ENCODE measurements around the gene TRIM31.

Gene TRIM31

DNA sequence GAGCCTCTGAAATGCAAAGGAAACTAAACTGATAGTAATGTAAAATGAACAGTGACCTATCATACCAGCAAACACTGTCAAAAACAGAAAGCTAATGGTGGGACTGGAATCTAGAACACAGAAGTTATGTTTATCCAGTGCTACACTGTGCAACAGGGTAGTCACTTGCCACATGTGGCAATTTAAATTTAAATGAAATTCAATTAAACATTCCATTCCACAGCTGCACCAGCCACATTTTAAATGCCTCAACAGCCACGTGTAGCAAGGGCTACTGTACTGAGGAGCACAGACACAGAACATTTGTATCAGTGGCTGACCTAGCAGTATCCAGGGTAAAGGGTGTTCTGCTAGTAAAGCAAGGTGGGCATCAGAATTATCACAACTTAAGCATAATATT is 57.4 kb downstream of the TRIM31 start:
- TF ChIP-seq EZH2phosphoT487 (IDR thresholded peaks at IDR 0.05; ENCODE audit: borderline replicate concordance, low read length) = no peak
- TF ChIP-seq, protein P1, sequence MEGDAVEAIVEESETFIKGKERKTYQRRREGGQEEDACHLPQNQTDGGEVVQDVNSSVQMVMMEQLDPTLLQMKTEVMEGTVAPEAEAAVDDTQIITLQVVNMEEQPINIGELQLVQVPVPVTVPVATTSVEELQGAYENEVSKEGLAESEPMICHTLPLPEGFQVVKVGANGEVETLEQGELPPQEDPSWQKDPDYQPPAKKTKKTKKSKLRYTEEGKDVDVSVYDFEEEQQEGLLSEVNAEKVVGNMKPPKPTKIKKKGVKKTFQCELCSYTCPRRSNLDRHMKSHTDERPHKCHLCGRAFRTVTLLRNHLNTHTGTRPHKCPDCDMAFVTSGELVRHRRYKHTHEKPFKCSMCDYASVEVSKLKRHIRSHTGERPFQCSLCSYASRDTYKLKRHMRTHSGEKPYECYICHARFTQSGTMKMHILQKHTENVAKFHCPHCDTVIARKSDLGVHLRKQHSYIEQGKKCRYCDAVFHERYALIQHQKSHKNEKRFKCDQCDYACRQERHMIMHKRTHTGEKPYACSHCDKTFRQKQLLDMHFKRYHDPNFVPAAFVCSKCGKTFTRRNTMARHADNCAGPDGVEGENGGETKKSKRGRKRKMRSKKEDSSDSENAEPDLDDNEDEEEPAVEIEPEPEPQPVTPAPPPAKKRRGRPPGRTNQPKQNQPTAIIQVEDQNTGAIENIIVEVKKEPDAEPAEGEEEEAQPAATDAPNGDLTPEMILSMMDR (IDR thresholded peaks at IDR 0.05; ENCODE audit: low read depth, low read length, poor library complexity, severe bottlenecking) = no peak
- no peaks in the 10 kb centered on the region for H3K9me3 ChIP-seq (ENCODE audit: control insufficient read depth, insufficient read depth, low read length)
- H3K27ac ChIP-seq (ENCODE audit: low read depth, low read length) = no peak overlapping the region
- peaks cover 40% of the 10 kb centered on the region for H3K36me3 ChIP-seq (ENCODE audit: control insufficient read depth, low read length)
- peaks cover 10% of the 10 kb centered on the region for H3K4me1 ChIP-seq (ENCODE audit: control insufficient read depth, low read length)
- no peak overlapping the region for H3K4me2 ChIP-seq (ENCODE audit: low read length)
- H3F3A ChIP-seq (ENCODE audit: control insufficient read depth, insufficient read depth) = no peaks in the 10 kb centered on the region; the same call in 1 of the 2 replicates
- H3K4me3 ChIP-seq (ENCODE audit: low read length) = no peak overlapping the region
- peaks cover 15% of the 10 kb centered on the region for H3K79me2 ChIP-seq (ENCODE audit: control insufficient read depth, low read length)
- H3K9me2 ChIP-seq (replicated peaks; ENCODE audit: control insufficient read depth, low read length) = no peaks in the 10 kb centered on the region
- no peaks in the 10 kb centered on the region for H3K27me3 ChIP-seq (ENCODE audit: control insufficient read depth, low read length)
- H4K20me1 ChIP-seq (ENCODE audit: control insufficient read depth, insufficient read depth, low read depth, low read length) = no peaks in the 10 kb centered on the region; the same call in 1 of the 2 replicates

DNA sequence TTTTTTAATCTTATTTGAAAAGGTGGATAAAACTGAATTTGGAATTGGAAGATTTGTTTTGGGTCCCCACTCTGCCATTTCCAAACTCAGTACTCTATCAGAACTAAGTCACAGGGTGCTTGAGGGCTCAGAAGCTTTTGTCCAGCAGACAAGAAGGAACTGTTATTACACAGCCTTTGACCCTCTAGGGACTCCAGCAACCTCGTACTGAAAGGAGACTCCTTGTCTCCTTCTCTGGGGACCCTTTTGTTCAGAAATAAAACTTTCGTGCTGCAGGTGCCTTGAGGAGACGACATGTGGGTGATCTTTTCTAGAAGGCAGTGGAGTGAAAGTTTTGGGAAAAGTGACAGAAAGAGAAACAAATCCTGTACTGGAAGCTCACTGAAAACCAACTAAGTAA is 59.2 kb downstream of the TRIM31 start:
- H3K4me3 ChIP-seq (ENCODE audit: low read length) = no peak overlapping the region
- no peak overlapping the region for H3K27ac ChIP-seq (ENCODE audit: low read depth, low read length)
- H3K4me2 ChIP-seq (ENCODE audit: low read length) = no peak overlapping the region
- no peaks in the 10 kb centered on the region for H3K9me3 ChIP-seq (ENCODE audit: control insufficient read depth, insufficient read depth, low read length)
- H3K4me1 ChIP-seq (ENCODE audit: control insufficient read depth, low read length) = no peaks in the 10 kb centered on the region
- H4K20me1 ChIP-seq (ENCODE audit: control insufficient read depth, insufficient read depth, low read depth, low read length) = no peaks in the 10 kb centered on the region; the same call in 1 of the 2 replicates
- no peaks in the 10 kb centered on the region for H3K9me2 ChIP-seq (replicated peaks; ENCODE audit: control insufficient read depth, low read length)
- no peaks in the 10 kb centered on the region for H3K27me3 ChIP-seq (ENCODE audit: control insufficient read depth, low read length)
- no peaks in the 10 kb centered on the region for H3K79me2 ChIP-seq (ENCODE audit: control insufficient read depth, low read length)
- TF ChIP-seq, protein P1 (IDR thresholded peaks at IDR 0.05; ENCODE audit: low read depth, low read length, poor library complexity, severe bottlenecking) = no peak
- no peak for TF ChIP-seq EZH2phosphoT487 (IDR thresholded peaks at IDR 0.05; ENCODE audit: borderline replicate concordance, low read length)
- H3F3A ChIP-seq (ENCODE audit: control insufficient read depth, insufficient read depth) = no peaks in the 10 kb centered on the region; the same call in 1 of the 2 replicates
- H3K36me3 ChIP-seq (ENCODE audit: control insufficient read depth, low read length) = peaks cover 36% of the 10 kb centered on the region

Measured in DOHH2 (cell line).